NOMO-1 treated with DMSO at 0.1 percent for 48 hours (cell line): ENCODE measurements around the gene SAMD11.

Experiments
- DNase-seq: peaks from one replicate; lab custom pipeline; 2025; ENCODE audit not compliant: unreplicated experiment; lab: John Stamatoyannopoulos, UW

Gene SAMD11

GRCh38 chr1:962381-963300, 38.9 kb downstream of the SAMD11 start:
- DNase-seq: no peak

- DNase-seq: no peak
Observed at GRCh38 chr1:963301-963651, 39.6 kb downstream of the SAMD11 start.

GRCh38 chr1:963746-964525, 40.2 kb downstream of the SAMD11 start:
- no peak for DNase-seq

GRCh38 chr1:964691-965525, 41.2 kb downstream of the SAMD11 start:
- no peak for DNase-seq

- no peak for DNase-seq
Observed at GRCh38 chr1:965526-966134, 41.9 kb downstream of the SAMD11 start.

- DNase-seq: no peak
Observed at GRCh38 chr1:966135-966703, 42.5 kb downstream of the SAMD11 start, which contains the start of gene PLEKHN1. PLEKHN1 (plus strand) TSS chr1:966482; CDS start chr1:966532, 50 bp downstream.

- DNase-seq: peak; percentile 28
Observed at GRCh38 chr1:966704-967300, 43.1 kb downstream of the SAMD11 start.

GRCh38 chr1:967466-968343, 44.0 kb downstream of the SAMD11 start:
- no peak for DNase-seq

GRCh38 chr1:969260-969855, 45.6 kb downstream of the SAMD11 start:
- no peak for DNase-seq

GRCh38 chr1:970242-970972, 46.7 kb downstream of the SAMD11 start:
- no peak for DNase-seq

GRCh38 chr1:970973-971730, 47.4 kb downstream of the SAMD11 start:
- DNase-seq: no peak

- DNase-seq: no peak
Observed at GRCh38 chr1:971751-972506, 48.2 kb downstream of the SAMD11 start.

- no peak for DNase-seq
Observed at GRCh38 chr1:972726-973458, 49.2 kb downstream of the SAMD11 start.

GRCh38 chr1:973459-974292, 50.0 kb downstream of the SAMD11 start:
- DNase-seq: no peak

GRCh38 chr1:974293-974640, 50.5 kb downstream of the SAMD11 start:
- no peak for DNase-seq
